CD1c-positive myeloid dendritic cell (primary cell): ENCODE data around the gene UBE2J2.

Experiments
- DNase-seq: peaks from one replicate; pipeline ENCODE4 v3.0.0-alpha.2; 2016; ENCODE audit errors: extremely low spot score

Gene UBE2J2

DNA sequence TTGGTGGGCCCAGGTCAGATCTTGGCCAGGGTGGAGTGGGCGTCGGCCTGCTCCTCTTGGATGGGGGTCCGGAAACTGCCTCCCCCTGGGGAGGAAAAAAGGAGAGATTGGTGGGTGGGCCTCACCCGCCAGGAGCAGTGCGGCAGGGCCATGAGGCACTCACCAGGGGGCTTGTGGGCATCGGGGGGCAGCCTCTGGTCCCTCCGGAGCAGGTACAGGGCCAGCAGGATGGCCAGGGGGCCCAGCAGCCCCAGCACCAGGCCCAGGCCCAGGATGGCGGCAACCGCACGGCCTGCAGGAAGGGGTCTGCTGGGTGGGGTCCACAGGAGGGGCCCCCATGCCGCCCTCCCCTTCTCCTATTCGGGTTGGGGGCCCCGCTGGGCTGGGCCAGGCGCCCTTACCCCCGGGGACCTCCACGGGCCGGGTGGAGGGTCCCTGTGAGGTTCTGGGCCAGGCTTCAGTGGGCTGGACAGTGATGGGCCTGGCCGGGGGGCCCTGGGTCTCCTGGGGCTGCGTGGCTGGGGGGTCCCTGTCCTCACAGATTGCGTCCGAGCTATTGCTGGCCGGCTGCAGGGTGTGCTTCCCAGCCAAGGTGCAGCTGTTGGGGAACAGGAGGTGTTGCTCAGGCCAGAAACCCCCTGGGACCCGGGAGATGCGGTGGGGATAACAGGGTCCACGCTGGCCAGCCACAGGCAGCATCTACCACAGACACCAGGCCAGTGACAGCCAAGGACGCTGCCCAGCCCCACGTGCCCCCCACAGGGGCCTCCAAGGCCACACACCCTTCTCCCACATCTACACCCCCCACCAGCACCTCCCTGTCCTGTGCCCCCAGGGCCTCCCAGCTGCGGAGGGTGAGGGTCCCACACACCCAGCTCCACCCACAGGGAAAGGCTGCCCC is 61.9 kb downstream of the UBE2J2 start:
- DNase-seq, result no peak

DNA sequence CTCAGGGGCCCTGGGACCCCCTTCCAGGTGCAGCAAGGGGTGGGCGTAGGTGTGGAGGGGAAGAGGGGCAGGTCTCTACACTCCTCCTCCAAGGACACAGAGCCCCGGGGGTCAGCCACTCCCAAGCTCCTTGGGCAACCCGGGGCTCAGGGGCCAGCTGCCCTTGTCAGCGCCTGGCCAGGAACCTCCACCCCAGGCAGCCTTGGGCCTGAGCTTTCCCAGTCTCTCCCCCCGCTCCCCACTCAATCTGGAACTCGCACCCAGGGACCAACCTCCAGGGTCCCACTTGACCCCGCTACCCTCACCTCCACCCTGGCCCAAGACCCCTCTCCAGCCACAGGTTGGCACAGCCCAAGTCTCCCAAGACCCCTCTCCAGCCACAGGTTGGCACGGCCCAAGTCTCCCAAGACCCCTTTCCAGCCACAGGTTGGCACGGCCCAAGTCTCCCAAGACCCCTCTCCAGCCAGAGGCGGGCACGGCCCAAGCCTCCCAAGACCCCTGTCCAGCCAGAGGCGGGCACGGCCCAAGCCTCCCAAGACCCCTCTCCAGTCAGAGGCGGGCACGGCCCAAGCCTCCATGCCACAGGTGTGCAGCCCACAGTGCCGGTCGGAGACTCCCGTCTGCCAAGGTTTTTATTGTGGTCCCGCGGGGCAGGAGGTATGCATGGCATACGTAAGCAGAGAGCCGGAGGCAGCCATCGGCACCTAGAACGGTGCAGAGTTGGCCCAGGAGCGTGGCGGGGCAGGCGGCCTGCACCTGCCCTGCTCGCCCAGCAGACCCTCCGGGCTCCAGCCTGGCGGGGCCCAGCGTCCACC is 62.7 kb downstream of the UBE2J2 start:
- no peak for DNase-seq

DNA sequence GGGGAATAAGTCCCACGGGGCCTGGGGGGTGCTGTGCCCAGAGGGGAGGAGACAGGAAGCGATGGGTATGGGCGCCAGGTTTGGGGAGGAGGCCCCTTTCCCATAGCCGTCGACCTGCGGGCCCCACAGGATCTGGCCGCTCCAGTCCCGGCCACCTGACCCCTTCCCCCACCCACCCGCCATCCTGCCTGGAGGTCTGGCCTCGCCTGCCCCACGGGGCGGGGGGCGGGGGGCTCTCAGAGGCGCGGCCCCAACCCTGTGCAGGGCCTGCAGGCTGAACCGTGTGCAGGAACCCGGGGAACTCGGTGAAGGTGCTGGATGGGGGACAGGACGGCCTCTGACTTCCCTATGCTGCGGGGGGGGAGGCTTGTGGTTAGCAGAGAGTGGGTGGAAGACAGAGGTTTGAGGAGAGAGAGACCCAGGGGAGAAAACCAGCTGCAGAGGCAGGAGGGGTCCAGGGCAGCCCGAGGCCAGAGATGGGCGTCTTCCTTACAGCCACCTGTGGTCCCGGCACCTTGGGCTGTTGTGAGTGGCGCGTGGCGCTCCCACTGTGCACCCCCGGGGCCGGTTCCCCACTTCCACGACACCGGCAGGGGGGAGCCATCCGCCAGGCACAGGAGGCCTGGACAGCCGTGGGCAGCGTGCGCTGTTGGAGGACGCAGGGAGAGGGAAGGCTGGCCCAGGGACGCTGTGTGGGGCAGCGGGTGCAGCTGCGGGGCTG is 64.8 kb downstream of the UBE2J2 start:
- peak; percentile 60 for DNase-seq

DNA sequence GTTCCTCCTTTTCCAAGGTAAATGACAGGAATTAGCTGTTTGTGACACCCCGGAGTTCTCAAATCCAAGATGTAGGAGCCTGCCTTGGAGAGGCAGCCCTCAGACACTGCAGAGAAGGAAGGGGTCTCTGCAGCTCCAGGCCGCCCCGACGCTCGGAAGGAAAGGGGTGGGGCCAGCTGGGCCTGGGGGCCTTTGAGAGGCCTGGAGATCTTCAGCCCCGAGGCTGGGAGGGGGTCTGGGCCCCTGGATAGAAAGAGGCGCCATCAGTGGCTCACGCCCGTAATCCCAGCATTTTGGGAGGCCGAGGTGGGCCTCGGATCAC is 66.1 kb downstream of the UBE2J2 start:
- DNase-seq, result no peak

DNA sequence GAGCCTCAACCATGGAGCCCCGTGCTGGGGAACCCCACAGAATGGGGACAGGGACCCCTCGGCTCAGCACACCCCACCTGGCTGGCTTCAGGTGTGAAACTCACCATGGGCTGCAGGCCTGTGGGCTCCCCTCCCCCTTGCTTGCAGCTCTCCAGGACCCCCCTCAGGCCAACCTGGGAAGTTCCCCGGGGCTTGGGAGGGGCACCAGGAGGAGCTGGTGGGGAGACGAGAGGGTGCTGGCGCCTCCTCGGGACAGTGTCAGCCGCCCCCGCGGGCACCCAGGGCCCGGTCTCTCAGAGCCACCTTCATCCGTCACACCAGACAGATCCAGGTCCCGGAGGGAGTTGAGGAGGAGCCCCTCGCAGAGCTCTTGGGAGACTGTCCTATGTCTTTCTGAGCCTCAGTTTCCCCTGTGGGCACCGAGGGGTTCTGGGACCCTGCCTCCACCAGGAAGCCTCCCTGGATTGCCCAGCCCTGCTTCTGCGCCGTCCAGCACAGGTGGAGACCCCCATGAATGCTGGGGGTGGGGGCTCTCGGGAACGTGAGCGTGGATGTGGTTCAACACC is 66.6 kb downstream of the UBE2J2 start:
- DNase-seq, result no peak

DNA sequence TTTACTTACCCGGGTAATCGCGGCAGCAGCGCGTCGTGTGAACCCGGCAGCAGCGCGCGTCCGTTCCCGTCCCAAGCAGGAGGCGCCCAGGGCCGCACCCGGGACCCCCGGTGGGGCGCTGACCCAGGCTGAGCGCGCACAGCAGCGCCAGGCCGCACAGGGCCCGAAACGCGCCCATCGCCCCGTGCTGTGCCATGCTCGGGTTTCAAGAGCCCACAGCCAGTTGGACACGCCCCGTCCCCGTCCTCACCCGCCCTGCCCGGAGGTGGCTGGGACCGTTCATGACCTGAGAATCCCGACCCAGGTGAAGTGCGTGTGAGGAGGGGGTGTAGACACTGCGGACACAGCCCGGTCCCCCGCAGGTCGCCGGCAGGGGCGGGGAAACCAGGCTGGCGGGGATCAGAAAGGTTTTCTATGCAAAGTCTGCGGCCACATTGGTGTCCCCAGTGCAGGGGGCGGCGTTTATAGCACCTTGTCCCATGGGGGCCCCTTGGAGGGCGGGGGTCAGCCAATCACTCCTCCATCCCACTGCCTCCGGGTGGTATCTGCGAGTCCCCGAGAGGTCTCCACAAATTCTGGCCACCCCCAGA is 67.2 kb downstream of the UBE2J2 start, which contains the start of gene TNFRSF18:
Gene TNFRSF18, minus strand, starts transcription at position 217 of the 590 bp plus-strand sequence. Its CDS starts 21 bp downstream, at position 196.
- no peak for DNase-seq

DNA sequence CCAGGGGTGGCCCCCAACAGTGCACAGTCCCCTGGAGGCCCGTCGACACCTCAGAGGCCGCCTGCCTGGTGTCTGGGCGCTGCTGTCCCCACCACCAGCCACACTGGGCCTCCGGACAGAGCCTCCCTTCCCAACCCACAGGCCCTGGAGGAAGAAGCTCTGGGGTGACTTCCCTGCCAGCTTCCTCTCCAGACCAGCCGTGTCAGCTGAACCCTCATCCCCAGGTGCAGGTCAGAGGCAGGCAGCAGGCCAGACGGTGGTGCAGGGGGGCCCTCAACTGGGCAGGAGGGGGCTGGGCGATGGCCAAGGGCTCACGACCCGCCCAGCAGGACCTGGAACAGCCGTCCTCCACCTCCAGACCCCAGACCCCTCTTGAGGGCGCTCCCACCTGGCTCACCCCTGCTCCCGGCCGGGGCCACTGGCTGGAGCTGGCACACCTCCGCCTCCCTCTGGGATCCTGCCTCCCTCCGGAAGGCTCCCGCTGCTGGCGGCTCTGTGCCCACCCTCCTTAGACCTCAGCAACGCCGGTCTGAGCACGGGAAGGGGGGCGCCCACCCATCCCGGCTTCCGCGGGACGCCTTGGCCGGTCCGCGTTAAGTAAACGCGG is 67.8 kb downstream of the UBE2J2 start:
- DNase-seq, result no peak

DNA sequence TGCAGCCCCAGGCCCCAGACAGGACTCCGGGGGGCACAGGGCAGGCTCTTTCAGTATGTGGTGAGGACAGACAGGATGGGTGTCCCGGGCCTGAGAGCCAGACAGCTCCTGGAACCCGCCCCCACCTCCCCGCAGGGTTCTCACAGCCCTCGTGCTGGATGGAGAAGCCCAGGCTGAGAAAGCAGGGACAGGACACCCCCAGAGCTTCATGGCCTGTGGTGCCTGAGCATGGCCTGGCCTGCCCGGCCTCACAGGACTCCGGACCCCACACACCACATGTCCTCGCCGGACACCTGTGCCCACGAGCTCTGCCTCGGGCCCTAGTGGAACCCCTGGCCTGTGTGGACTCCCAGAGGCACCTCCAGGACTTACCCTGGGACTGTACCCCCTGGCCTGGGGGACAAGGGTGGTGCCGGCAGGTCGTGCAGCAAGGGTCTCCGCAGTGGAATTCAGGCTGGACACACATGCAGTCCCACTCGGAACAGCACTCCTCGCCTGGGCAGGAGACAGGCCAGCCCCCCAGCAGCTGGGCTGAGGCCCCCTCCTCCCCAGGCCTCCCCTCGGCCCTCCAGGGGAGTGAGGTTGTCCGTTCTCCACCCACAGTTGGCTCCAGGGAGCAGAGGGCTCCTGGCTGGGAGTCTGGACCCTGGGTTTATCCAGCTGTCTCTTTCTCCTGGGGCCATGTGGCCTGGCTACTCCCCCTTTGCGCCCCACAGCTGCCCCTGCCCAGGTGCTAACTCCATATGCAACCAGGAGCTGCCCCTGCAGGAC is 68.5 kb downstream of the UBE2J2 start:
- DNase-seq, result no peak

DNA sequence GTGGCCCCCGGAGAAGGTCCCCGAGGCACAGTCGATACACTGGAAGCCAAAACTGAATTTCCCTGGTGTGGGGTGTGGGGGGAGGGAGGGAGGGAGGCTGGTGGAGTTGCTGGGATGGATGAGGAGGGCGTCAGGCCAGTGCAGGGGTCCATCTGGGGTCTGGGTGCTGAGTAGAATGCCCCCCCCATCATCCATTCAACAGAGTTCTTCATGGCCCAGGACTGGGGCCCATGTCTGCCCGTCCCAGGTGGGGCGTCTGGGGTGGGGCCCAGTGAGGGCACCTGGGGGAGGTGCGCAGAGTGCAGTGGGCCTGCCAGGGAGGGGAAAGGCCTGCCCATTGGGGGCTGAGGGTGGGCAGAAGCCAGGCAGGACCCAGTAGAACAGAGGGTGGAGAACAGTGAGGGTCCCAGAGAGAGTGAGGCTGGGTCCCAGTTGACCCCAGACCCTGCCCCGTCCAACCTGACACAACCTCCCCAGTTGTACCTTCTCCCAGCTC is 69.2 kb downstream of the UBE2J2 start:
- no peak for DNase-seq
